ENCODE measurements around the gene MAN1A1. TPM values are rescaled to one million over a fixed set of nuclear protein-coding genes. Genes with fewer than 3 reads are reported as not detected.

The MAN1A1 gene
- total RNA-seq, 6 experiments from 2014 or later: 109 to 191 (median 139) TPM

- intact Hi-C loops (cut with DNase I): no loop called here
- peaks cover 6 to 60% (median 32%) of the 10 kb centered on the region in 4 donors for H3K36me3 ChIP-seq
- no peak for DNase-seq
- H3K27ac ChIP-seq: no peak overlapping the region
- no peaks in the 10 kb centered on the region for H3K4me1 ChIP-seq
- WGBS (ENCODE audit: insufficient coverage, low coverage, low lambda C conversion rate, missing lambda C conversion rate): 100% methylated on average over 1 of the region's 1 CpG
- no peak for ATAC-seq
- H3K27me3 ChIP-seq: no peaks in the 10 kb centered on the region
- TF ChIP-seq POLR2A (IDR thresholded peaks at IDR 0.05): no peak
- no peaks in the 10 kb centered on the region for H3K9me3 ChIP-seq
- H3K4me3 ChIP-seq: no peak overlapping the region
Measured at GRCh38 chr6:119190176-119190575, 159.4 kb downstream of the MAN1A1 start.

- WGBS (ENCODE audit: insufficient coverage, low coverage, low lambda C conversion rate, missing lambda C conversion rate): 87% methylated on average over 13 of the region's 14 CpGs
- no peak for DNase-seq
- H3K36me3 ChIP-seq: peaks cover 6 to 67% (median 35%) of the 10 kb centered on the region in 4 donors
- intact Hi-C loops (cut with DNase I): no loop called here
- no peaks in the 10 kb centered on the region for H3K4me1 ChIP-seq
- H3K9me3 ChIP-seq: no peaks in the 10 kb centered on the region
- H3K27ac ChIP-seq: no peak overlapping the region
- no peak overlapping the region for H3K4me3 ChIP-seq
- H3K27me3 ChIP-seq: no peaks in the 10 kb centered on the region
- no peak for TF ChIP-seq POLR2A (IDR thresholded peaks at IDR 0.05)
- TF ChIP-seq, protein P1, sequence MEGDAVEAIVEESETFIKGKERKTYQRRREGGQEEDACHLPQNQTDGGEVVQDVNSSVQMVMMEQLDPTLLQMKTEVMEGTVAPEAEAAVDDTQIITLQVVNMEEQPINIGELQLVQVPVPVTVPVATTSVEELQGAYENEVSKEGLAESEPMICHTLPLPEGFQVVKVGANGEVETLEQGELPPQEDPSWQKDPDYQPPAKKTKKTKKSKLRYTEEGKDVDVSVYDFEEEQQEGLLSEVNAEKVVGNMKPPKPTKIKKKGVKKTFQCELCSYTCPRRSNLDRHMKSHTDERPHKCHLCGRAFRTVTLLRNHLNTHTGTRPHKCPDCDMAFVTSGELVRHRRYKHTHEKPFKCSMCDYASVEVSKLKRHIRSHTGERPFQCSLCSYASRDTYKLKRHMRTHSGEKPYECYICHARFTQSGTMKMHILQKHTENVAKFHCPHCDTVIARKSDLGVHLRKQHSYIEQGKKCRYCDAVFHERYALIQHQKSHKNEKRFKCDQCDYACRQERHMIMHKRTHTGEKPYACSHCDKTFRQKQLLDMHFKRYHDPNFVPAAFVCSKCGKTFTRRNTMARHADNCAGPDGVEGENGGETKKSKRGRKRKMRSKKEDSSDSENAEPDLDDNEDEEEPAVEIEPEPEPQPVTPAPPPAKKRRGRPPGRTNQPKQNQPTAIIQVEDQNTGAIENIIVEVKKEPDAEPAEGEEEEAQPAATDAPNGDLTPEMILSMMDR (IDR thresholded peaks at IDR 0.05): no peak
- no peak for ATAC-seq
Measured at GRCh38 chr6:119189498-119189897, 160.1 kb downstream of the MAN1A1 start.

- Histone ChIP-seq H3K36me3 (peaks cover 6 to 53% (median 32%) of the 10 kb centered on the region in 4 donors), H3K27ac (no peak overlapping the region), H3K4me1 (no peaks in the 10 kb centered on the region), H3K27me3 (no peaks in the 10 kb centered on the region), H3K9me3 (no peaks in the 10 kb centered on the region), H3K4me3 (no peak overlapping the region)
- 71% methylated on average over 1 of the region's 1 CpG for WGBS (ENCODE audit: insufficient coverage, low coverage, low lambda C conversion rate, missing lambda C conversion rate)
- no peak for DNase-seq
- no peak for ATAC-seq
- no peak for TF ChIP-seq POLR2A (IDR thresholded peaks at IDR 0.05)
- TF ChIP-seq, protein P1 (IDR thresholded peaks at IDR 0.05): no peak
- intact Hi-C loops (cut with DNase I): no loop called here
Measured at GRCh38 chr6:119187596-119187995, 162.0 kb downstream of the MAN1A1 start.

DNA sequence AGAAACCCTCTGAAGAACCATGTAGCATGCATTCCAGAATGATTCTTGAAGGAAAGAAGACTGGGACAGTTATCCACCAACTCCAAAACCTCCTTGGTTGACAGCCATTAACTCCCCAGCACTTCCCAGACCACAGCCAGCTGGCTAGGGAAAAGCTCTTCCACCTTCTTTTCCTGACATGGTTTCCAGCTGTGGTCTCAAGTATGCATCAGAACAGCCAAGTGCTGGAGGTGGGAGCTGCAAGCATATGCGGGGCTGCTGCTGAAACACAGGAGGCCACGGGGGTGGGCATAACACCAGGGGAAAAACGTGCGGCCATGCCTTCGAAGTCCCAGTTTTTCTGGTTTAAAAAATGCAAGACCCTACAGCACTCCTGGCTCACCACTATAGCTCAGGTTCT, 163.1 kb downstream of the MAN1A1 start:
- no peak overlapping the region for H3K4me3 ChIP-seq
- 85% methylated on average over 4 of the region's 5 CpGs for WGBS (ENCODE audit: insufficient coverage, low coverage, low lambda C conversion rate, missing lambda C conversion rate)
- H3K27ac ChIP-seq: no peak overlapping the region
- H3K9me3 ChIP-seq: no peaks in the 10 kb centered on the region
- H3K27me3 ChIP-seq: no peaks in the 10 kb centered on the region
- ATAC-seq (no peak), DNase-seq (no peak)
- intact Hi-C loops (cut with DNase I): no loop called here
- no peaks in the 10 kb centered on the region for H3K4me1 ChIP-seq
- TF ChIP-seq, protein P1 (IDR thresholded peaks at IDR 0.05): no peak
- TF ChIP-seq POLR2A (IDR thresholded peaks at IDR 0.05): no peak
- peaks cover 6 to 57% (median 29%) of the 10 kb centered on the region in 4 donors for H3K36me3 ChIP-seq

DNA sequence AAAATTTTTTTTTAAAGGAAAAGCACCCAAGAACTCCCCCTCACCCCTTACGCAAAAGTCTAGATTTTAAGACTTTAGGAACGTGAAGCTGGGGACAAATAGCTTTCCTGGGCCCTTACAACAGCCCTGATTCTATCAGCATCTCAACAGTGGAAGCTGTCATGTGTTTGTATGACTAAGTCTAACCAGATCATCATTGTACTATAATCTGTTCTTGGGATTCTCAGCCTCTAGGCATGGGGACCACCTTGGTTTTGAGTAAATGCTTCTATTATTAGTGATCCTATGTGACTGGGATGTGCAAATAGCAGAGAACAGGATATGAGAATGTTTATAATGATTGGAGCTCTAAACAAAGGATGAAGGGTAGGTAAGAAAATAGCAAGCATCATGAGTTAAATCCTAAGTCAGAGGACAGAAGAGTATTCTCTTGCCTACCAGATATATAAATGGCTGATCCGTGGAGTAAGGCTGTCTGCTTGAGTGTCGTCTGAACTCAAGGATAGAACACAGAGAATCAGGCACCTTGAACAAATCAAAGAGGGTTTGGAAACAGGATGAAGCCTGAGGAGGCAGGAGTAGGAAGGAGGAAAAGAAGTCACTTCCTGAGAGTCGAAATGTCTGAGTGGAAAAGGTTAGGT, 165.4 kb downstream of the MAN1A1 start:
- Histone ChIP-seq H3K36me3 (peaks cover 8 to 55% (median 27%) of the 10 kb centered on the region in 4 donors), H3K4me3 (no peak overlapping the region), H3K27me3 (no peaks in the 10 kb centered on the region), H3K27ac (no peak overlapping the region), H3K9me3 (no peaks in the 10 kb centered on the region), H3K4me1 (no peaks in the 10 kb centered on the region)
- DNase-seq: no peak
- 82% methylated on average over 5 of the region's 5 CpGs for WGBS (ENCODE audit: insufficient coverage, low coverage, low lambda C conversion rate, missing lambda C conversion rate)
- ATAC-seq: no peak
- TF ChIP-seq, protein P1 (IDR thresholded peaks at IDR 0.05): no peak
- TF ChIP-seq POLR2A (IDR thresholded peaks at IDR 0.05): no peak
- intact Hi-C loops (cut with DNase I): no loop called here

All from right lobe of liver (tissue), 6 donors.